Epithelial cell of esophagus (primary cell): ENCODE results near the gene TAF3.

Experiments
- DNase-seq: peaks from one replicate; pipeline ENCODE4 v3.0.0; 2010; ENCODE audit warnings: low read depth
- H3K4me3 ChIP-seq: 2 replicates; pipeline ENCODE4 v1.5.1; 2011; ENCODE audit warnings: mild to moderate bottlenecking, low read length, control low read depth
- TF ChIP-seq, protein P1 (sequence below): IDR thresholded peaks from 2 replicates; pipeline ENCODE4 v1.5.1; 2011; ENCODE audit warnings: low read depth, mild to moderate bottlenecking, low read length, control low read depth, inconsistent platforms; ENCODE audit not compliant: insufficient read depth; ENCODE audit errors: missing control alignments

TAF3 gene

GRCh38 chr10:7813481-7813880 lies 4.8 kb upstream of the TAF3 start:
- TF ChIP-seq, protein P1, sequence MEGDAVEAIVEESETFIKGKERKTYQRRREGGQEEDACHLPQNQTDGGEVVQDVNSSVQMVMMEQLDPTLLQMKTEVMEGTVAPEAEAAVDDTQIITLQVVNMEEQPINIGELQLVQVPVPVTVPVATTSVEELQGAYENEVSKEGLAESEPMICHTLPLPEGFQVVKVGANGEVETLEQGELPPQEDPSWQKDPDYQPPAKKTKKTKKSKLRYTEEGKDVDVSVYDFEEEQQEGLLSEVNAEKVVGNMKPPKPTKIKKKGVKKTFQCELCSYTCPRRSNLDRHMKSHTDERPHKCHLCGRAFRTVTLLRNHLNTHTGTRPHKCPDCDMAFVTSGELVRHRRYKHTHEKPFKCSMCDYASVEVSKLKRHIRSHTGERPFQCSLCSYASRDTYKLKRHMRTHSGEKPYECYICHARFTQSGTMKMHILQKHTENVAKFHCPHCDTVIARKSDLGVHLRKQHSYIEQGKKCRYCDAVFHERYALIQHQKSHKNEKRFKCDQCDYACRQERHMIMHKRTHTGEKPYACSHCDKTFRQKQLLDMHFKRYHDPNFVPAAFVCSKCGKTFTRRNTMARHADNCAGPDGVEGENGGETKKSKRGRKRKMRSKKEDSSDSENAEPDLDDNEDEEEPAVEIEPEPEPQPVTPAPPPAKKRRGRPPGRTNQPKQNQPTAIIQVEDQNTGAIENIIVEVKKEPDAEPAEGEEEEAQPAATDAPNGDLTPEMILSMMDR: peak; percentile 9
- DNase-seq: no peak
- H3K4me3 ChIP-seq: no peak overlapping the region

DNA sequence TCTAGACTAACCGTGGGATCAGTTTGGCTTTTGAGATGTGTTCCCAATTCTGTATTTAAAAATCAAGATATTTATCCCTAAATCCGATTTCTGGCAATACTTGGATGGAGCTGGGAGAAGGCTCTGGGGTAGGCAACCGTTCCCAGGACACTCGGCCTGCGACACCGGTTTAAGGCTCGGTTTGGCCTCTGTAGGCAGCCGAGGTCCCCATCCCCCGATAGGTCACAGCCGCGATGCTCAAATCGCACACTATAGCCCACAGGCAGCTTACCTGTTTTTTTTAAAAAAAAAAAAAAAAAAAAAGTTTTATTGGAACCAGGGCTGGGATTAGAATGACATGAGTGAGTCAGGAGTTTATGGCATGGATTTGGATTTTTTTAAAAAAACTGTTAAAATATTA lies 729 bp upstream of the TAF3 start:
- peak overlapping the region; percentile 96 for H3K4me3 ChIP-seq
- no peak for DNase-seq
- TF ChIP-seq, protein P1: no peak

GRCh38 chr10:7817984-7818294 lies 366 bp upstream of the TAF3 start:
- TF ChIP-seq, protein P1: no peak
- no peak for DNase-seq

DNA sequence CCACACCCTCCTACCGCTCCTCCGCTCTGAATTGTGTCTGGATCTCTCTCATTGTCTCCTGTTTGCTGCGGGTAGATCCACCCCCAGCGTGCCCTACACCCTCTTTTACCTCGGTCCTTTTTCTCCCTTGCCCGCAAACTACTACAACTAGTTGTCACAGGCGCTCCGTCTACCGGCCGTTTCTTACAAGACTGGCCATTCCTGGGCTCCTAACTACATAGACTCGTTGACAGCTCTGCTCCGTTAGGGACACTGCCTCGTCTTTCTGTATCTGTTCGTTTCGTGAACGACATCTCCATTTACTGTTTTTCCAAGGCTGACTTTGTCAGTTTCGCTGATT lies 786 bp downstream of the TAF3 start:
- peak overlapping the region; percentile 96 for H3K4me3 ChIP-seq
- TF ChIP-seq, protein P1: peak; percentile 40
- peak; percentile 62 for DNase-seq

More at GRCh38 chr10:7817984-7818294, 366 bp upstream of the TAF3 start:
- peak overlapping the region; percentile 96 for H3K4me3 ChIP-seq

DNA sequence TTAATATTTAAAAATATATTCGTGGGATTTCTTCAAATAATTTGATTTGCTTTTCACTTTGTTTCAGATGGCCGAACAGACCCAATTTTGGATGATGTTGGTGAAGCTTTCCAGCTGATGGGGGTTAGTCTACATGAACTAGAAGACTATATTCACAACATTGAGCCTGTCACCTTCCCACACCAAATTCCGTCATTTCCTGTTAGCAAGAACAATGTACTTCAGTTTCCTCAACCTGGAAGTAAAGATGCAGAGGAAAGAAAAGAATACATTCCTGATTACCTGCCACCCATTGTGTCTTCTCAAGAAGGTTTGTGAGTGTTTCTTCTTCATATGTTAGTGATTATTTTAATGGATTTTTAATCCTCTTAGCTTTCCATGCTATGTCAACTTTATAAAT lies 5.9 kb downstream of the TAF3 start:
- no peak for DNase-seq
- H3K4me3 ChIP-seq: no peak overlapping the region
- TF ChIP-seq, protein P1: no peak

- peak; percentile 52 for DNase-seq
- TF ChIP-seq, protein P1: no peak
- H3K4me3 ChIP-seq: no peak overlapping the region
Observed at GRCh38 chr10:7826971-7827370, 8.7 kb downstream of the TAF3 start.

DNA sequence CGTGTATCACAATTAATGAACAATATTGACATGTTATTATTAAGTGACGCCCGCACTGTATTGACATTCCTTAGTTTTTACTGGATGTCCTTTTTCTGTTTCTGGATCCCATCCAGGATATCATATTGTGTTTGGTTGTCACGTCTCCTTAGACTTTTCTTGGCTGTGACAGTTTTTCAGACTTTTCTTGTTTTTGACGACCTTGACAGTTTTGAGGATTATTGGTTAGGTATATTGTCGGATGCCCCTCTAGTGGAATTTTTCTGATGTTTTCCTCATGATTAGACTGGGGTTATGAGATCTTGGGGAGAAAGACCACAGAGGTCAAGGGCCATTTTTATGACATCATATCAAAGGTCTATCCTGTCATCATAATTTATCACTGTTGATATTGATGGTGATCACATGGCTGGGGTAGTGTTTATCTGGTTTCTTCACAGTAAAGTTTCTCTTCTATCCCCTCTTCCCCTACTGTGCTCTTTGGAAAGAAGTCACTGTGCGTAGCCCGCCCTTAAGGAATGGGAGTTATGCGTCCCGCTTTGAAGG lies 11.1 kb downstream of the TAF3 start:
- DNase-seq: no peak
- H3K4me3 ChIP-seq: no peak overlapping the region
- TF ChIP-seq, protein P1: no peak
